Naive thymus-derived CD4-positive, alpha-beta T cell (primary cell): ENCODE data around the gene C7orf25. TPM values are rescaled to one million over a fixed set of nuclear protein-coding genes. Genes with fewer than 3 reads are reported as not detected.

ENCODE experiments used
- ATAC-seq: fragments of 150-1000 bp; cut with Tn5 transposase; 2 replicates; pipeline ENCODE4 v1.10.0; 2021; ENCODE audit warnings: mild to moderate bottlenecking, moderate library complexity
- CTCF ChIA-PET: fragments of 350-600 bp; sonication (Branson Sonifier 250); formaldehyde crosslinking; loops from one replicate; lab custom pipeline; 2021; ENCODE audit warnings: antibody characterized with exemption; lab: Charles Lee
- POLR2A ChIA-PET: fragments of 350-600 bp; sonication (Branson Sonifier 250); formaldehyde crosslinking; loops from one replicate; lab custom pipeline; 2021; ENCODE audit warnings: antibody characterized with exemption, inconsistent platforms; lab: Charles Lee
- DNase-seq, 9 donors: peaks; one replicate each; pipeline versions ENCODE4 v3.0.0 to v3.0.0-alpha.2; 2020 to 2022; ENCODE audit warnings: mixed read lengths in 1 of 9
- H3K27ac ChIP-seq: one replicate; pipeline ENCODE4 v1.7.0; 2013; ENCODE audit warnings: mild to moderate bottlenecking, low read depth, low read length, moderate library complexity
- H3K27me3 ChIP-seq, 2 donors: one replicate each; pipeline ENCODE4 v1.7.0; 2013; ENCODE audit warnings: low read length in 2 of 2, mild to moderate bottlenecking in 2 of 2, moderate library complexity in 2 of 2; ENCODE audit not compliant: control insufficient read depth in 2 of 2, insufficient read depth in 2 of 2
- H3K36me3 ChIP-seq, 3 experiments: 1 replicate in 2 of 3; 2 replicates in 1 of 3; pipeline ENCODE4 v1.7.0; 2013; ENCODE audit warnings: low read length in 3 of 3, mild to moderate bottlenecking in 3 of 3, moderate library complexity in 1 of 3; ENCODE audit not compliant: insufficient read depth in 3 of 3, control insufficient read depth in 2 of 3
- H3K4me1 ChIP-seq, 2 donors: one replicate each; pipeline ENCODE4 v1.7.0; 2013; ENCODE audit warnings: low read length in 2 of 2, mild to moderate bottlenecking in 2 of 2, moderate library complexity in 1 of 2; ENCODE audit not compliant: control insufficient read depth in 2 of 2, insufficient read depth in 2 of 2
- H3K4me3 ChIP-seq: 2 replicates; pipeline ENCODE4 v1.7.0; 2013; ENCODE audit warnings: mild to moderate bottlenecking, low read length
- H3K9me3 ChIP-seq, 3 experiments: 1 replicate in 2 of 3; 2 replicates in 1 of 3; pipeline ENCODE4 v1.7.0; 2013; ENCODE audit warnings: low read length in 3 of 3; ENCODE audit not compliant: control insufficient read depth in 2 of 3
- H3K27ac Mint-ChIP-seq, 9 donors: one replicate each; pipeline ENCODE4 v1.8.0; 2020 to 2022; ENCODE audit warnings: mixed read lengths in 9 of 9, mild to moderate bottlenecking in 8 of 9, moderate library complexity in 5 of 9, inconsistent platforms in 2 of 9
- H3K27me3 Mint-ChIP-seq, 5 donors: one replicate each; pipeline ENCODE4 v1.8.0; 2021 to 2022; ENCODE audit warnings: mixed read lengths in 5 of 5, mild to moderate bottlenecking in 1 of 5
- H3K36me3 Mint-ChIP-seq, 5 donors: one replicate each; pipeline ENCODE4 v1.8.0; 2020 to 2022; ENCODE audit warnings: mixed read lengths in 5 of 5, mild to moderate bottlenecking in 3 of 5, inconsistent platforms in 1 of 5
- H3K4me1 Mint-ChIP-seq, 7 donors: one replicate each; pipeline ENCODE4 v1.8.0; 2020 to 2022; ENCODE audit warnings: mixed read lengths in 7 of 7, mild to moderate bottlenecking in 3 of 7, inconsistent platforms in 1 of 7
- H3K4me3 Mint-ChIP-seq, 10 donors: one replicate each; pipeline ENCODE4 v1.8.0; 2020 to 2022; ENCODE audit warnings: mild to moderate bottlenecking in 10 of 10, mixed read lengths in 10 of 10, moderate library complexity in 6 of 10, inconsistent platforms in 2 of 10
- H3K9me3 Mint-ChIP-seq, 11 donors: one replicate each; pipeline ENCODE4 v1.8.0; 2020 to 2022; ENCODE audit warnings: mixed read lengths in 11 of 11, mild to moderate bottlenecking in 4 of 11, inconsistent platforms in 1 of 11, moderate library complexity in 1 of 11
- intact Hi-C, 2 donors: fragments of 100-400 bp; cut with micrococcal nuclease; formaldehyde crosslinking; loops; one replicate each; pipeline ENCODE4 v1.15.1; 2023
- polyA plus RNA-seq, 2 donors: library from polyadenylated mRNA; unstranded; fragments of 300-500 nt; fragmentation: Illumina TruSeq; gene quantifications; one replicate each; pipeline ENCODE4 v1.2.3, GENCODE V29; 2021
- total RNA-seq, 6 experiments: library from RNA in 5 of 6; stranded (reverse) in 5 of 6; gene quantifications; 1 replicate in 5 of 6; 2 replicates in 1 of 6; pipeline ENCODE4 v1.2.3 and lab custom pipeline; 2021 to 2026

The C7orf25 gene
- total and polyA plus RNA-seq, 7 experiments from 2014 or later = 2.3 to 10.9 (median 5.3) TPM

- H3K36me3 Mint-ChIP-seq = peaks cover under 1 to 27% (median 18%) of the 10 kb centered on the region in 5 donors
- H3K4me1 Mint-ChIP-seq = peaks cover 18 to 65% (median 46%) of the 10 kb centered on the region in 7 donors
- Histone ChIP-seq H3K27me3 (no peaks in the 10 kb centered on the region), H3K9me3 (no peaks in the 10 kb centered on the region), H3K36me3 (peaks cover 0 to 24% (median 7%) of the 10 kb centered on the region in 3 experiments), H3K4me3 (no peak overlapping the region), H3K27ac (peak overlapping the region; percentile 29), H3K4me1 (peaks cover 5 to 9% of the 10 kb centered on the region in 2 donors)
- peak overlapping the region in 8 of 9 donors; percentile 78 to 95 (median 82) for H3K27ac Mint-ChIP-seq
- H3K4me3 Mint-ChIP-seq = peak overlapping the region in 2 of 10 donors; percentile 32 to 56
- ChIA-PET CTCF (no interaction called here), POLR2A (interaction anchor here (2.1 to 3.1 kb wide), 3 partner anchors 15 to 21 kb away, joined by 7 to 14 read pairs (median 7); partner anchors contain the start of genes MRPL32 and PSMA2)
- no peaks in the 10 kb centered on the region for H3K27me3 Mint-ChIP-seq
- no peak for DNase-seq
- intact Hi-C loops = loop anchor here (5.0 kb wide), 2 partner anchors 1103 to 1288 kb away; partner anchors contain the start of gene YKT6 (in 1 of the 2)
- no peak for ATAC-seq
- peaks cover 0 to 3% (median 0%) of the 10 kb centered on the region in 11 donors for H3K9me3 Mint-ChIP-seq
Observed at GRCh38 chr7:42914009-42914408, 2.1 kb upstream of the C7orf25 start.

GRCh38 chr7:42913591-42913990 lies 1.7 kb upstream of the C7orf25 start:
- ATAC-seq = no peak

GRCh38 chr7:42910306-42910705 lies 1.6 kb downstream of the C7orf25 start:
- CTCF ChIA-PET = interaction anchor here (0.5 kb wide), 1 partner anchor 924 kb away, joined by 6 read pairs; no protein-coding TSS in a partner anchor
- intact Hi-C loops = loop anchor here (2.0 to 5.0 kb wide), 3 partner anchors 1107 to 1580 kb away; partner anchors contain the start of genes NUDCD3 (in 1 of the 2) and YKT6 (in 1 of the 2)
- peak overlapping the region in 3 of 9 donors; percentile 10 to 81 (median 25) for H3K27ac Mint-ChIP-seq

More at GRCh38 chr7:42913591-42913990, 1.7 kb upstream of the C7orf25 start:
- Mint-ChIP-seq H3K36me3 (peaks cover 0 to 27% (median 20%) of the 10 kb centered on the region in 5 donors), H3K4me1 (peaks cover 18 to 66% (median 46%) of the 10 kb centered on the region in 7 donors), H3K9me3 (peaks cover 0 to 3% (median 0%) of the 10 kb centered on the region in 11 donors), H3K27me3 (no peaks in the 10 kb centered on the region), H3K4me3 (peak overlapping the region in 3 of 10 donors; percentile 32 to 74 (median 56)), H3K27ac (peak overlapping the region in 8 of 9 donors; percentile 78 to 95 (median 82))
- peaks cover 0 to 19% (median 7%) of the 10 kb centered on the region in 3 experiments for H3K36me3 ChIP-seq
- intact Hi-C loops = loop anchor here (5.0 kb wide), 2 partner anchors 1104 to 1289 kb away; partner anchors contain the start of gene YKT6 (in 1 of the 2)
- ChIA-PET CTCF (no interaction called here), POLR2A (interaction anchor here (2.1 to 3.1 kb wide), 2 partner anchors 15 to 22 kb away, joined by 7 to 14 read pairs; no protein-coding TSS in a partner anchor)
- H3K4me3 ChIP-seq = no peak overlapping the region
- peak overlapping the region; percentile 29 for H3K27ac ChIP-seq
- DNase-seq = no peak
- H3K27me3 ChIP-seq = no peaks in the 10 kb centered on the region
- H3K9me3 ChIP-seq = no peaks in the 10 kb centered on the region
- H3K4me1 ChIP-seq = peaks cover 8 to 9% of the 10 kb centered on the region in 2 donors

GRCh38 chr7:42907316-42907715 lies 4.6 kb downstream of the C7orf25 start:
- Mint-ChIP-seq H3K27ac (no peak overlapping the region), H3K36me3 (peaks cover 0 to 13% (median 11%) of the 10 kb centered on the region in 5 donors), H3K4me1 (peaks cover 15 to 37% (median 30%) of the 10 kb centered on the region in 7 donors), H3K27me3 (peaks cover 0 to 3% (median 0%) of the 10 kb centered on the region in 5 donors), H3K9me3 (peaks cover 0 to 3% (median 0%) of the 10 kb centered on the region in 11 donors), H3K4me3 (no peak overlapping the region)
- H3K9me3 ChIP-seq = no peaks in the 10 kb centered on the region
- no peak for DNase-seq
- POLR2A ChIA-PET = interaction anchor here (1.4 kb wide), 1 partner anchor 19 kb away, joined by 3 read pairs; no protein-coding TSS in a partner anchor
- no peak for ATAC-seq
- peaks cover 3 to 18% of the 10 kb centered on the region in 2 donors for H3K4me1 ChIP-seq
- no peaks in the 10 kb centered on the region for H3K36me3 ChIP-seq
- CTCF ChIA-PET = no interaction called here
- H3K4me3 ChIP-seq = no peak overlapping the region
- intact Hi-C loops = no loop called here
- H3K27ac ChIP-seq = no peak overlapping the region
- no peaks in the 10 kb centered on the region for H3K27me3 ChIP-seq

More at GRCh38 chr7:42910306-42910705, 1.6 kb downstream of the C7orf25 start:
- no peaks in the 10 kb centered on the region for H3K9me3 ChIP-seq
- H3K36me3 ChIP-seq = no peaks in the 10 kb centered on the region
- H3K27me3 ChIP-seq = no peaks in the 10 kb centered on the region
- no peak overlapping the region for H3K27ac ChIP-seq
- POLR2A ChIA-PET = interaction anchor here (0.6 to 3.2 kb wide), 5 partner anchors 20 to 28 kb away, joined by 3 to 20 read pairs (median 4); partner anchors contain the start of genes MRPL32 and PSMA2
- peaks cover 9 to 18% of the 10 kb centered on the region in 2 donors for H3K4me1 ChIP-seq
- ATAC-seq (no peak), DNase-seq (no peak)
- H3K4me3 ChIP-seq = no peak overlapping the region
- no peaks in the 10 kb centered on the region for H3K27me3 Mint-ChIP-seq
- H3K4me1 Mint-ChIP-seq = peaks cover 29 to 66% (median 53%) of the 10 kb centered on the region in 7 donors
- H3K36me3 Mint-ChIP-seq = peaks cover 0 to 18% (median 13%) of the 10 kb centered on the region in 5 donors
- peak overlapping the region in 8 of 10 donors; percentile 6 to 93 (median 90) for H3K4me3 Mint-ChIP-seq
- H3K9me3 Mint-ChIP-seq = peaks cover 0 to 3% (median 0%) of the 10 kb centered on the region in 11 donors

GRCh38 chr7:42906181-42906580 lies 5.7 kb downstream of the C7orf25 start:
- Histone ChIP-seq H3K4me3 (no peak overlapping the region), H3K27me3 (no peaks in the 10 kb centered on the region), H3K9me3 (no peaks in the 10 kb centered on the region), H3K27ac (no peak overlapping the region), H3K36me3 (no peaks in the 10 kb centered on the region), H3K4me1 (peaks cover 0 to 17% of the 10 kb centered on the region in 2 donors)
- intact Hi-C loops = no loop called here
- ChIA-PET POLR2A (interaction anchor here (1.4 kb wide), 1 partner anchor 17 kb away, joined by 3 read pairs; no protein-coding TSS in a partner anchor), CTCF (no interaction called here)
- H3K36me3 Mint-ChIP-seq = peaks cover 0 to 13% (median 11%) of the 10 kb centered on the region in 5 donors
- peaks cover 0 to 3% (median 0%) of the 10 kb centered on the region in 11 donors for H3K9me3 Mint-ChIP-seq
- no peak overlapping the region for H3K4me3 Mint-ChIP-seq
- H3K27me3 Mint-ChIP-seq = peaks cover 0 to 10% (median 0%) of the 10 kb centered on the region in 5 donors
- H3K27ac Mint-ChIP-seq = no peak overlapping the region
- no peak for DNase-seq
- no peak for ATAC-seq
- peaks cover 12 to 31% (median 26%) of the 10 kb centered on the region in 7 donors for H3K4me1 Mint-ChIP-seq

- no peak for ATAC-seq
- H3K27me3 Mint-ChIP-seq = peaks cover 0 to 24% (median 0%) of the 10 kb centered on the region in 5 donors
- no peak overlapping the region for H3K4me3 Mint-ChIP-seq
- no peak overlapping the region for H3K27ac Mint-ChIP-seq
- no peaks in the 10 kb centered on the region for H3K36me3 ChIP-seq
- H3K4me1 Mint-ChIP-seq = peaks cover 0 to 3% (median 0%) of the 10 kb centered on the region in 7 donors
- no peak overlapping the region for H3K27ac ChIP-seq
- H3K27me3 ChIP-seq = no peaks in the 10 kb centered on the region
- H3K4me1 ChIP-seq = peaks cover 0 to 2% of the 10 kb centered on the region in 2 donors
- no peaks in the 10 kb centered on the region for H3K9me3 ChIP-seq
- no peak overlapping the region for H3K4me3 ChIP-seq
- CTCF ChIA-PET = no interaction called here
- POLR2A ChIA-PET = no interaction called here
- no peak for DNase-seq
- intact Hi-C loops = no loop called here
- peaks cover 0 to 9% (median 4%) of the 10 kb centered on the region in 5 donors for H3K36me3 Mint-ChIP-seq
- H3K9me3 Mint-ChIP-seq = peaks cover 0 to 10% (median 1%) of the 10 kb centered on the region in 11 donors
Observed at GRCh38 chr7:42902331-42902730, 9.5 kb downstream of the C7orf25 start.
